HEK293 (cell line): Measurements from ENCODE around the gene THAP11.
"Not testable (repeated sequence)": the region's sequence is repeated elsewhere in the genome, so short reads cannot be mapped to it uniquely, and the experiment has no call there.

Experiments used
- CTCF ChIA-PET: fragments of 350-600 bp; formaldehyde crosslinking; extraction: SDS; loops from one replicate; lab custom pipeline; 2021; ENCODE audit warnings: antibody characterized with exemption; lab: Yijun Ruan, JAX
- POLR2A ChIA-PET: fragments of 300-600 bp; formaldehyde crosslinking; extraction: SDS; loops from one replicate; lab custom pipeline; 2020; ENCODE audit warnings: antibody characterized with exemption, inconsistent platforms; lab: Yijun Ruan, JAX
- H3K27ac ChIP-seq: fragments of 200-500 bp; sonication (Bioruptor generic); 2 replicates; pipeline ENCODE4 v1.5.1; 2014; ENCODE audit warnings: low read depth, low read length, control low read depth, inconsistent platforms; ENCODE audit errors: extremely low read depth
- H3K36me3 ChIP-seq, 2 experiments: fragments of 200-500 bp in 1 of 2; sonication (Bioruptor generic) in 1 of 2; 1 replicate in 1 of 2; 2 replicates in 1 of 2; pipeline ENCODE4 v1.5.1; 2014 to 2017; ENCODE audit warnings: inconsistent platforms in 2 of 2, low read length in 2 of 2; ENCODE audit not compliant: control insufficient read depth in 2 of 2, insufficient read depth in 1 of 2
- H3K4me1 ChIP-seq: fragments of 200-500 bp; sonication (Bioruptor generic); 2 replicates; pipeline ENCODE4 v1.5.1; 2014; ENCODE audit warnings: mild to moderate bottlenecking, low read length, inconsistent platforms; ENCODE audit not compliant: control insufficient read depth, insufficient read depth
- H3K4me3 ChIP-seq: 2 replicates; pipeline ENCODE4 v1.5.1; 2011; ENCODE audit warnings: low read depth, mild to moderate bottlenecking, control low read depth, low read length, moderate library complexity
- H3K9me3 ChIP-seq: fragments of 200-500 bp; sonication (Bioruptor generic); 2 replicates; pipeline ENCODE4 v1.5.1; 2014; ENCODE audit warnings: low read depth, low read length, inconsistent platforms; ENCODE audit not compliant: control insufficient read depth, insufficient read depth
- GFI1B ChIP-seq: fragments of 450-650 bp; formaldehyde crosslinking; IDR thresholded peaks from 2 replicates; pipeline ENCODE4 v1.5.1; 2016; ENCODE audit warnings: missing biosample characterization, missing genetic modification characterization
- KLF7 ChIP-seq: fragments of 450-650 bp; formaldehyde crosslinking; IDR thresholded peaks from 2 replicates; pipeline ENCODE4 v1.5.1; 2016; ENCODE audit warnings: missing biosample characterization, missing genetic modification characterization, borderline replicate concordance
- MYNN ChIP-seq: fragments of 450-650 bp; formaldehyde crosslinking; IDR thresholded peaks from 2 replicates; pipeline ENCODE4 v1.5.1; 2016; ENCODE audit warnings: missing biosample characterization, missing genetic modification characterization, borderline replicate concordance
- MZF1 ChIP-seq: fragments of 450-650 bp; formaldehyde crosslinking; IDR thresholded peaks from 2 replicates; pipeline ENCODE4 v1.5.1; 2017; ENCODE audit warnings: missing biosample characterization, missing genetic modification characterization, borderline replicate concordance
- RBAK ChIP-seq: fragments of 450-650 bp; formaldehyde crosslinking; IDR thresholded peaks from 2 replicates; pipeline ENCODE4 v1.5.1; 2016; ENCODE audit warnings: missing biosample characterization, missing genetic modification characterization
- SCRT1 ChIP-seq: fragments of 450-650 bp; formaldehyde crosslinking; IDR thresholded peaks from 2 replicates; pipeline ENCODE4 v1.5.1; 2016; ENCODE audit warnings: missing biosample characterization, missing genetic modification characterization, borderline replicate concordance
- SCRT2 ChIP-seq: fragments of 450-650 bp; formaldehyde crosslinking; IDR thresholded peaks from 2 replicates; pipeline ENCODE4 v1.5.1; 2016; ENCODE audit warnings: missing biosample characterization, missing genetic modification characterization
- ZNF114 ChIP-seq: fragments of 450-650 bp; formaldehyde crosslinking; IDR thresholded peaks from 2 replicates; pipeline ENCODE4 v1.5.0; 2017; ENCODE audit warnings: missing biosample characterization, missing genetic modification characterization
- ZNF16 ChIP-seq: fragments of 450-650 bp; formaldehyde crosslinking; IDR thresholded peaks from 2 replicates; pipeline ENCODE4 v1.5.1; 2016; ENCODE audit warnings: low read depth, missing biosample characterization, missing genetic modification characterization
- ZNF223 ChIP-seq: fragments of 450-650 bp; formaldehyde crosslinking; IDR thresholded peaks from 2 replicates; pipeline ENCODE4 v1.5.1; 2016; ENCODE audit warnings: missing biosample characterization, missing genetic modification characterization
- ZNF350 ChIP-seq: fragments of 450-650 bp; formaldehyde crosslinking; IDR thresholded peaks from 2 replicates; pipeline ENCODE4 v1.5.0; 2017; ENCODE audit warnings: missing biosample characterization, mild to moderate bottlenecking, missing genetic modification characterization
- ZNF391 ChIP-seq: fragments of 450-650 bp; formaldehyde crosslinking; IDR thresholded peaks from 2 replicates; pipeline ENCODE4 v1.5.1; 2016; ENCODE audit warnings: low read depth, missing biosample characterization, missing genetic modification characterization, borderline replicate concordance
- ZNF404 ChIP-seq: fragments of 450-650 bp; formaldehyde crosslinking; IDR thresholded peaks from 2 replicates; pipeline ENCODE4 v1.5.1; 2017; ENCODE audit warnings: missing biosample characterization, missing genetic modification characterization
- ZNF548 ChIP-seq: fragments of 450-650 bp; formaldehyde crosslinking; IDR thresholded peaks from 2 replicates; pipeline ENCODE4 v1.5.1; 2016; ENCODE audit warnings: missing biosample characterization, missing genetic modification characterization
- ZNF623 ChIP-seq: fragments of 450-650 bp; formaldehyde crosslinking; IDR thresholded peaks from 2 replicates; pipeline ENCODE4 v1.5.1; 2016; ENCODE audit warnings: missing biosample characterization, missing genetic modification characterization
- ZNF677 ChIP-seq: fragments of 450-650 bp; IDR thresholded peaks from 2 replicates; pipeline ENCODE4 v1.5.0; 2018; ENCODE audit warnings: missing biosample characterization, mild to moderate bottlenecking, missing genetic modification characterization, moderate library complexity
- TF ChIP-seq, protein P1 (sequence below): fragments of 450-650 bp; formaldehyde crosslinking; IDR thresholded peaks from 2 replicates; pipeline ENCODE4 v1.5.1; 2016; ENCODE audit warnings: missing biosample characterization, missing genetic modification characterization
- TF ChIP-seq, protein P2 (sequence below): fragments of 450-650 bp; formaldehyde crosslinking; IDR thresholded peaks from 2 replicates; pipeline ENCODE4 v1.5.1; 2016; ENCODE audit warnings: missing biosample characterization, missing genetic modification characterization, low read depth

Gene THAP11

DNA sequence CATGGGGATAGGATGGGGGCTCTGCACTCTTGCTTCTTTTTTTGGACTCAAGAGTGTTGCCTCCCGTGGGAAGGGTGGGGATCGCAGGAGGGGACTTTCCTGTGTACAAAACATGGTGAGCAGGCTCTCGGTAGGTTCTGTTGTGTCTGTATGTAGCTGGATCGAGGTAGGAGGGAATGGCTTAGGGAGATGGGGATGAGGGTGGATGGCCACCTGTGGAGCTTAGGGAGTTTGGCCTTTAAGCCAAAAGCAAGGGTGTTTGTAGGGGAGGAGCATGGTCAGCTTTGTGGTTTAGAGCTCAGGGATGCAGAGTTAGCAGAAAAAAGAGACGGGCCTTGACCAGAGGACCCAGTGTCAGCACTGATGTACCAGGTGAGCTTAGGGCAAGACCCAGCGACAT is 19.8 kb downstream of the THAP11 start:
- TF ChIP-seq GFI1B (tag by site-specific recombination) (no peak), ZNF114 (no peak), SCRT1 (tag by site-specific recombination) (peak; percentile 74; the same call in 1 of the 2 replicates), SCRT2 (tag by site-specific recombination) (peak; percentile 94)
- peaks cover 15 to 75% of the 10 kb centered on the region in 2 experiments; a peak in 2 of 3 replicates for H3K36me3 ChIP-seq
- H3K4me1 ChIP-seq = peaks cover 9% of the 10 kb centered on the region
- H3K9me3 ChIP-seq = no peaks in the 10 kb centered on the region
- no peak overlapping the region for H3K4me3 ChIP-seq
- CTCF ChIA-PET = interaction anchor here (1.0 to 2.7 kb wide), 4 partner anchors 22 to 189 kb away, joined by 3 to 13 read pairs (median 6); no protein-coding TSS in a partner anchor
- H3K27ac ChIP-seq = no peak overlapping the region
- POLR2A ChIA-PET = interaction anchor here (1.0 to 1.2 kb wide), 3 partner anchors 10 to 15 kb away, joined by 3 to 6 read pairs (median 3); partner anchors contain the start of gene NUTF2

DNA sequence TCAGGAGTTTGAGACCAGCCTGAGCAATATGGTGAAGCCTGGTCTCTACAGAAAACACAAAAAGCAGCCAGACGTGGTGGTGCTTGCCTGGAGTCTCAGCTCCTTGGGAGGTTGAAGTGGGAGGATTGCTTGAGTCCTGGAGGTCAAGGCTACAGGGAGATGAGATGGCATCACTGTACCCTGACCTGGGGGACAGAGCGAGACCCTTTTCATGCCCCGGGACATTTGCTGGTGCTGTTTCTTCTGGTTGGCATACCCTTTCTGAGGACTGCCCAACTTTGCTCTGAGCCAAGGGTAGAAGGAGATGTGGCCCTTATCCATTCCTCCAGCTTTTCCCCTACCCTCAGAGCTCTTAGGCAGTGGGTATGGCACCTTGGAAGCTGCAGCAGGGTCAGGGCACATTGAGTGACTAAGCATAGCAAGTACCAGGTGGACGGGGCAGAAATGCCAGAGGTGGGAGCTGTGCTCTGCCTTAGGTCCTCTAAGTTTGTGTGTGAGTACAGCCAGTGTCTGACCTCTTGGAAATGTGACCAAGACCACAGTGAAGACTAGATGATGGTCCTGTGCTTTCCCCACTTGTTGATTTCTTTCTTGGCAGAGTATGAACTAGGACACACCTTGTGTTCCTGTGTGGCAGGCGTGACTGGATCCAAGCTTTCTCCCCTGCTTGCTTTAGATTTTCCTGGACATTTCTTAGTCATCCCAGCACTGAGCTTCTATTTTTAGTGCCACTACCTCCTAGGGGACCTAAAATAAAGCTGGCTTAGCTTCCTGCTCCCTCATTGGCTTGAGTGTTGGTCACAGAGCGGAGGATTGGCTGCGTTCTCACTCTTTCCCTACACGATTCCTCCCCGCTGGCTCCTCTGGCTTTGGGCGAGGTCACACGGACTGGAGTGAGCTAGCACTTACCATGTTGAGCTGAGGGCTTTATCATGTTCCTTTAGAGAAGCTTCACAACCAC is 20.8 kb downstream of the THAP11 start:
- Histone ChIP-seq H3K4me3 (no peak overlapping the region), H3K27ac (peak overlapping the region; percentile 40; the same call in 1 of the 2 replicates), H3K9me3 (no peaks in the 10 kb centered on the region), H3K4me1 (peaks cover 3% of the 10 kb centered on the region; the same call in 1 of the 2 replicates)
- CTCF ChIA-PET = interaction anchor here (2.7 kb wide), 2 partner anchors 46 to 190 kb away, joined by 9 to 13 read pairs; no protein-coding TSS in a partner anchor
- POLR2A ChIA-PET = interaction anchor here (0.6 to 1.2 kb wide), 3 partner anchors 9 to 22 kb away, joined by 3 to 6 read pairs (median 3); partner anchors contain the start of genes NRN1L and NUTF2
- peak; percentile 54 for TF ChIP-seq ZNF623 (tag by site-specific recombination)
- no peak for TF ChIP-seq ZNF548
- no peak for TF ChIP-seq MZF1 (tag by site-specific recombination)
- TF ChIP-seq, protein P1, sequence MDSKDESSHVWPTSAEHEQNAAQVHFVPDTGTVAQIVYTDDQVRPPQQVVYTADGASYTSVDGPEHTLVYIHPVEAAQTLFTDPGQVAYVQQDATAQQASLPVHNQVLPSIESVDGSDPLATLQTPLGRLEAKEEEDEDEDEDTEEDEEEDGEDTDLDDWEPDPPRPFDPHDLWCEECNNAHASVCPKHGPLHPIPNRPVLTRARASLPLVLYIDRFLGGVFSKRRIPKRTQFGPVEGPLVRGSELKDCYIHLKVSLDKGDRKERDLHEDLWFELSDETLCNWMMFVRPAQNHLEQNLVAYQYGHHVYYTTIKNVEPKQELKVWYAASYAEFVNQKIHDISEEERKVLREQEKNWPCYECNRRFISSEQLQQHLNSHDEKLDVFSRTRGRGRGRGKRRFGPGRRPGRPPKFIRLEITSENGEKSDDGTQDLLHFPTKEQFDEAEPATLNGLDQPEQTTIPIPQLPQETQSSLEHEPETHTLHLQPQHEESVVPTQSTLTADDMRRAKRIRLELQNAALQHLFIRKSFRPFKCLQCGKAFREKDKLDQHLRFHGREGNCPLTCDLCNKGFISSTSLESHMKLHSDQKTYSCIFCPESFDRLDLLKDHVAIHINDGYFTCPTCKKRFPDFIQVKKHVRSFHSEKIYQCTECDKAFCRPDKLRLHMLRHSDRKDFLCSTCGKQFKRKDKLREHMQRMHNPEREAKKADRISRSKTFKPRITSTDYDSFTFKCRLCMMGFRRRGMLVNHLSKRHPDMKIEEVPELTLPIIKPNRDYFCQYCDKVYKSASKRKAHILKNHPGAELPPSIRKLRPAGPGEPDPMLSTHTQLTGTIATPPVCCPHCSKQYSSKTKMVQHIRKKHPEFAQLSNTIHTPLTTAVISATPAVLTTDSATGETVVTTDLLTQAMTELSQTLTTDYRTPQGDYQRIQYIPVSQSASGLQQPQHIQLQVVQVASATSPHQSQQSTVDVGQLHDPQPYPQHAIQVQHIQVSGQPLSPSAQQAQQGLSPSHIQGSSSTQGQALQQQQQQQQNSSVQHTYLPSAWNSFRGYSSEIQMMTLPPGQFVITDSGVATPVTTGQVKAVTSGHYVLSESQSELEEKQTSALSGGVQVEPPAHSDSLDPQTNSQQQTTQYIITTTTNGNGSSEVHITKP (tag by site-specific recombination) = peak; percentile 28; the same call in 1 of the 2 replicates
- peak; percentile 76 for TF ChIP-seq SCRT2 (tag by site-specific recombination)
- TF ChIP-seq, all 188 proteins: peak for 3
- peaks cover 22 to 78% of the 10 kb centered on the region in 2 experiments; a peak in 2 of 3 replicates for H3K36me3 ChIP-seq

DNA sequence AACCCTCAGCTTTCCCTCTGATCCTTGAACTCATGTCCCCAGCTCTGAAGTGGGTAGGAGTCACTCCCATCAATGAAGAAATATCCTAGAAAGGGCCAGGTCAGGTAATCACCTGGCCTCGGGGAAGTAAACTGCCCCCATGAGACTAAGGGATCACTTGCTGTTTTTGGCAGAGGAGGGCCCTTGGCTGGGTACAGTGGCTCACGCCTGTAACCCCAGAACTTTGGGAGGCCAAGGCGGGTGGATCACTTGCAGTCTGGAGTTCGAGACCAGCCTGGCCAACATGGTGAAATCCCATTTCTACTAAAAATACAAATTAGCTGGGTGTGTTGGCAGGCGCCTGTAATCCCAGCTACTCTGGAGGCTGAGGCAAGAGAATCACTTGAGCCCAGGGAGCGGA is 21.9 kb downstream of the THAP11 start:
- Histone ChIP-seq H3K36me3 (peaks cover 27 to 89% of the 10 kb centered on the region in 2 experiments; a peak in 2 of 3 replicates), H3K27ac (0 out of 2 replicates have a peak overlapping the region, but pooled peaks have one; percentile 28)
- POLR2A ChIA-PET, H3K9me3 ChIP-seq, CTCF ChIA-PET, H3K4me3 ChIP-seq, H3K4me1 ChIP-seq: not testable (repeated sequence)

DNA sequence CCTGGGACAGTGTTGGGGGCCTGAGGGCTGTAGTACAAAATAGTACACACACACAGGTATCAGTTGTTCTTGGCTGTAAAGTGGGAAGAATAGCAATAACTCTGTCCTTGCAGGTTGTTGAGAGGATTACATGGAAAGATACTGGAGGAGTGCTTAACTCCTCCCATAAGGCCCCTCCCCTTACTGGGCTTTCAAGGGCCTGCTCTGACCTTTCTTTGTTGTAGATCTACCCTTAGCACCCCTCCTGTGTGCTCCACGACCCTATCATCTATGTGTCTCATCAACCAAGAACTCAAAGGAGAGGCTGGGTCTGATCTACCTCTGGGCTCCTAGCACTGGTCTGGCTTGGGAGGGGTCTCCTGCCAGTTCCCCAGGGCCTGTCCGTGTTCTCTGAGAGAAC is 22.5 kb downstream of the THAP11 start:
- H3K4me3 ChIP-seq = no peak overlapping the region
- POLR2A ChIA-PET = no interaction called here
- no peak for TF ChIP-seq ZNF16 (tag by site-specific recombination)
- no peak for TF ChIP-seq ZNF404 (tag by site-specific recombination)
- TF ChIP-seq RBAK (tag by site-specific recombination) = no peak
- TF ChIP-seq KLF7 (tag by site-specific recombination) = no peak
- no peak for TF ChIP-seq MYNN (tag by site-specific recombination)
- TF ChIP-seq, protein P2, sequence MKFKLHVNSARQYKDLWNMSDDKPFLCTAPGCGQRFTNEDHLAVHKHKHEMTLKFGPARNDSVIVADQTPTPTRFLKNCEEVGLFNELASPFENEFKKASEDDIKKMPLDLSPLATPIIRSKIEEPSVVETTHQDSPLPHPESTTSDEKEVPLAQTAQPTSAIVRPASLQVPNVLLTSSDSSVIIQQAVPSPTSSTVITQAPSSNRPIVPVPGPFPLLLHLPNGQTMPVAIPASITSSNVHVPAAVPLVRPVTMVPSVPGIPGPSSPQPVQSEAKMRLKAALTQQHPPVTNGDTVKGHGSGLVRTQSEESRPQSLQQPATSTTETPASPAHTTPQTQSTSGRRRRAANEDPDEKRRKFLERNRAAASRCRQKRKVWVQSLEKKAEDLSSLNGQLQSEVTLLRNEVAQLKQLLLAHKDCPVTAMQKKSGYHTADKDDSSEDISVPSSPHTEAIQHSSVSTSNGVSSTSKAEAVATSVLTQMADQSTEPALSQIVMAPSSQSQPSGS = no peak
- no peak for TF ChIP-seq ZNF223 (tag by site-specific recombination)
- TF ChIP-seq ZNF677 = no peak
- no peak for TF ChIP-seq ZNF391 (tag by site-specific recombination)
- TF ChIP-seq ZNF350 (tag by site-specific recombination) = no peak

More for the DNA sequence above, 22.5 kb downstream of the THAP11 start:
- H3K36me3 ChIP-seq = peaks cover 28 to 95% of the 10 kb centered on the region in 2 experiments; a peak in 2 of 3 replicates
- CTCF ChIA-PET = interaction anchor here (1.0 to 1.7 kb wide), 4 partner anchors 44 to 55 kb away, joined by 3 to 7 read pairs (median 4); no protein-coding TSS in a partner anchor
- no peak overlapping the region for H3K27ac ChIP-seq
- H3K9me3 ChIP-seq = no peaks in the 10 kb centered on the region
- H3K4me1 ChIP-seq = peaks cover 3% of the 10 kb centered on the region; the same call in 1 of the 2 replicates
